Mesendoderm (in vitro differentiated cells): ENCODE results near the gene OR10H3.

ENCODE experiments used
- DNase-seq: peaks from one replicate; pipeline ENCODE4 v3.0.0; 2013
- H2AK5ac ChIP-seq: 2 replicates; pipeline ENCODE4 v1.6.1; 2013; ENCODE audit warnings: low read length, inconsistent platforms
- H2BK120ac ChIP-seq: 2 replicates; pipeline ENCODE4 v1.6.1; 2013; ENCODE audit warnings: low read depth, mild to moderate bottlenecking, low read length, moderate library complexity, mixed read lengths
- H2BK15ac ChIP-seq: replicated peaks from 2 replicates; pipeline ENCODE4 v1.6.1; 2013; ENCODE audit warnings: low read depth, mild to moderate bottlenecking, moderate library complexity
- H2BK5ac ChIP-seq: 2 replicates; pipeline ENCODE4 v1.6.1; 2013; ENCODE audit warnings: low read length, inconsistent platforms
- H3K18ac ChIP-seq: 2 replicates; pipeline ENCODE4 v1.6.1; 2013; ENCODE audit warnings: mild to moderate bottlenecking, low read length, mixed read lengths
- H3K23ac ChIP-seq: one replicate; pipeline ENCODE4 v1.6.1; 2013; ENCODE audit warnings: low read length
- H3K27ac ChIP-seq: 2 replicates; pipeline ENCODE4 v1.5.1; 2013; ENCODE audit warnings: low read depth, mild to moderate bottlenecking, inconsistent platforms, low read length, moderate library complexity
- H3K27me3 ChIP-seq: 2 replicates; pipeline ENCODE4 v1.6.1; 2013; ENCODE audit warnings: low read length, control low read depth, mild to moderate bottlenecking, inconsistent platforms; ENCODE audit not compliant: insufficient read depth, poor library complexity
- H3K36me3 ChIP-seq: 2 replicates; pipeline ENCODE4 v1.6.1; 2013; ENCODE audit warnings: low read length, inconsistent platforms; ENCODE audit not compliant: control insufficient read depth, insufficient read depth
- H3K4ac ChIP-seq: one replicate; pipeline ENCODE4 v1.6.1; 2013; ENCODE audit warnings: low read depth, mild to moderate bottlenecking, low read length, moderate library complexity
- H3K4me1 ChIP-seq: 2 replicates; pipeline ENCODE4 v1.6.1; 2013; ENCODE audit warnings: low read depth, low read length, inconsistent platforms; ENCODE audit not compliant: control insufficient read depth
- H3K4me2 ChIP-seq: 2 replicates; pipeline ENCODE4 v1.6.1; 2013; ENCODE audit warnings: low read length
- H3K4me3 ChIP-seq: 2 replicates; pipeline ENCODE4 v1.5.1; 2013; ENCODE audit warnings: mild to moderate bottlenecking, low read length
- H3K56ac ChIP-seq: one replicate; pipeline ENCODE4 v1.6.1; 2013; ENCODE audit warnings: low read length
- H3K79me1 ChIP-seq: 2 replicates; pipeline ENCODE4 v1.6.1; 2013; ENCODE audit warnings: low read length, inconsistent platforms
- H3K79me2 ChIP-seq: 2 replicates; pipeline ENCODE4 v1.6.1; 2013; ENCODE audit warnings: mild to moderate bottlenecking, low read length; ENCODE audit not compliant: control insufficient read depth, insufficient read depth
- H3K9ac ChIP-seq: 2 replicates; pipeline ENCODE4 v1.6.1; 2013; ENCODE audit warnings: low read length, inconsistent platforms
- H4K5ac ChIP-seq: one replicate; pipeline ENCODE4 v1.6.1; 2013; ENCODE audit warnings: low read length
- H4K8ac ChIP-seq: one replicate; pipeline ENCODE4 v1.6.1; 2013; ENCODE audit warnings: low read depth, mild to moderate bottlenecking, control low read depth, low read length, moderate library complexity
- WGBS: extraction: QIAGEN DNeasy Blood & Tissue Kit; methylation state at CpG from one replicate; pipeline ENCODE4 v1.1.7; 2013; ENCODE audit warnings: low lambda C conversion rate, missing lambda C conversion rate; ENCODE audit not compliant: insufficient coverage; ENCODE audit errors: extremely low coverage; 5-methylcytosine and 5-hydroxymethylcytosine counted together

OR10H3 gene

DNA sequence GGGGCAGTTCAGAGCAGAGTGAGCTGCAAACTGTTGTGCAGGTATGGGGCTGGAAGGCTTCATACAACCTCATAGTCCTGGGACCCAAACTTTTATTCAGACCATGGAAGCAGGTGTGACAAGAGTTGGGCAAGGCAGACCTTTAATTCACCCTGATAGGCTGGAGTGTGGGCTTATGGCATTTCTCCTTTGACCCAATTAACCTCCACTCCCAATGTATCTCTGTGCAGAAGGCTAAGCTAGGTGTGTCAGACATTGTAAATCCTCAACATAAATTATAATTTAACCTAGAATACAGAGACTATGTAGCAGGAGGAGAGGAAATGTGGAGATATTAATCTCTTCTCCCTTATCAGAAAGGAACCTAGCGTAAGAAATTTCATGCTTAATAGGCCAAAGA is 22.1 kb upstream of the OR10H3 start:
- no peak overlapping the region for H3K18ac ChIP-seq

GRCh38 chr19:15717809-15718208 is 20.0 kb upstream of the OR10H3 start:
- Histone ChIP-seq H3K79me1 (no peaks in the 10 kb centered on the region), H2AK5ac (no peak overlapping the region), H3K18ac (no peak overlapping the region), H3K4me3 (no peak overlapping the region), H2BK120ac (no peak overlapping the region), H2BK15ac (no peak overlapping the region), H3K27me3 (no peaks in the 10 kb centered on the region), H3K23ac (no peak overlapping the region), H3K4me1 (no peaks in the 10 kb centered on the region), H4K8ac (no peak overlapping the region), H3K79me2 (no peaks in the 10 kb centered on the region), H3K36me3 (no peaks in the 10 kb centered on the region), H2BK5ac (no peak overlapping the region), H3K27ac (no peak overlapping the region), H3K9ac (no peak overlapping the region), H3K56ac (no peak overlapping the region), H3K4me2 (no peak overlapping the region), H4K5ac (no peak overlapping the region), H3K4ac (no peak overlapping the region)
- no CpG with 5 or more reads among the region's 6 CpGs for WGBS
- no peak for DNase-seq

More for the DNA sequence above, 22.1 kb upstream of the OR10H3 start:
- H4K5ac ChIP-seq: no peak overlapping the region
- H3K4me3 ChIP-seq: no peak overlapping the region
- no CpG with 5 or more reads among the region's 1 CpG for WGBS
- no peak overlapping the region for H3K23ac ChIP-seq
- H3K79me2 ChIP-seq: no peaks in the 10 kb centered on the region
- H3K79me1 ChIP-seq: no peaks in the 10 kb centered on the region
- no peak overlapping the region for H2AK5ac ChIP-seq
- no peaks in the 10 kb centered on the region for H3K4me1 ChIP-seq
- H3K4me2 ChIP-seq: no peak overlapping the region
- H2BK15ac ChIP-seq: no peak overlapping the region
- H2BK5ac ChIP-seq: no peak overlapping the region
- H4K8ac ChIP-seq: no peak overlapping the region
- no peak overlapping the region for H3K4ac ChIP-seq
- no peak overlapping the region for H3K56ac ChIP-seq
- no peak overlapping the region for H3K27ac ChIP-seq
- no peaks in the 10 kb centered on the region for H3K36me3 ChIP-seq
- no peak overlapping the region for H3K9ac ChIP-seq
- no peak for DNase-seq
- no peaks in the 10 kb centered on the region for H3K27me3 ChIP-seq
- H2BK120ac ChIP-seq: no peak overlapping the region

- no peak overlapping the region for H2AK5ac ChIP-seq
- no peak overlapping the region for H3K4me3 ChIP-seq
- no peak overlapping the region for H3K9ac ChIP-seq
- H3K4me1 ChIP-seq: no peaks in the 10 kb centered on the region
- H3K36me3 ChIP-seq: no peaks in the 10 kb centered on the region
- no peak overlapping the region for H2BK120ac ChIP-seq
- H4K8ac ChIP-seq: no peak overlapping the region
- H3K79me1 ChIP-seq: no peaks in the 10 kb centered on the region
- no peaks in the 10 kb centered on the region for H3K27me3 ChIP-seq
- no peak overlapping the region for H3K18ac ChIP-seq
- no peak for DNase-seq
- no peak overlapping the region for H4K5ac ChIP-seq
- H2BK5ac ChIP-seq: no peak overlapping the region
- no peak overlapping the region for H2BK15ac ChIP-seq
- no peaks in the 10 kb centered on the region for H3K79me2 ChIP-seq
- no peak overlapping the region for H3K4ac ChIP-seq
- H3K23ac ChIP-seq: no peak overlapping the region
- H3K27ac ChIP-seq: no peak overlapping the region
- no peak overlapping the region for H3K4me2 ChIP-seq
- H3K56ac ChIP-seq: no peak overlapping the region
- no CpG with 5 or more reads among the region's 1 CpG for WGBS
These were observed 16.5 kb upstream of the OR10H3 start for GRCh38 chr19:15721268-15721667.

DNA sequence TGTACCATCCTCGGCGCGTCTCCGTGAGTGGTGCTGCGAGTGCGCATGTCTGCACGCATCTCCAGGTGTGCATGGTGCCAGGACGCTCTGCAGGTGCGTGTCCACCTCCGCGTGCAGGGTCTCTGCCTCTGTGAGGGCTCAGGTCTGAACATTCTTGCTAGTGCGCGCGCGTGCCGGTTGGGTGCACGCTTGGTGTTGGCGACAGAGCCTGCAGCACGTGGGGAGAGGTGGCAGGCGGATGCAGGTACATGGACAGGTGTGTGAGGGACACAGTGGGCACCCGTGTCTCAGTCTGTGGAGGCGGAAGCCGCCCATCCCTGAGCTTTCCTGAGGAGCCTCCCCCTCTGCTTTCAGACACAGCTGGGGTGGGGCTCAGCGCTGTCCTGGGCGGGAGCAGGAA is 14.8 kb upstream of the OR10H3 start:
- Histone ChIP-seq H3K36me3 (no peaks in the 10 kb centered on the region), H2BK15ac (no peak overlapping the region), H3K23ac (no peak overlapping the region), H3K4me3 (no peak overlapping the region), H2BK120ac (no peak overlapping the region), H3K4me1 (no peaks in the 10 kb centered on the region), H3K9ac (no peak overlapping the region), H3K56ac (no peak overlapping the region), H3K79me1 (no peaks in the 10 kb centered on the region), H4K5ac (no peak overlapping the region), H2AK5ac (no peak overlapping the region), H3K18ac (no peak overlapping the region), H3K79me2 (no peaks in the 10 kb centered on the region), H4K8ac (no peak overlapping the region), H3K4ac (no peak overlapping the region), H3K27ac (no peak overlapping the region), H3K4me2 (no peak overlapping the region), H2BK5ac (no peak overlapping the region), H3K27me3 (no peaks in the 10 kb centered on the region)
- DNase-seq: no peak
- no CpG with 5 or more reads among the region's 25 CpGs for WGBS

DNA sequence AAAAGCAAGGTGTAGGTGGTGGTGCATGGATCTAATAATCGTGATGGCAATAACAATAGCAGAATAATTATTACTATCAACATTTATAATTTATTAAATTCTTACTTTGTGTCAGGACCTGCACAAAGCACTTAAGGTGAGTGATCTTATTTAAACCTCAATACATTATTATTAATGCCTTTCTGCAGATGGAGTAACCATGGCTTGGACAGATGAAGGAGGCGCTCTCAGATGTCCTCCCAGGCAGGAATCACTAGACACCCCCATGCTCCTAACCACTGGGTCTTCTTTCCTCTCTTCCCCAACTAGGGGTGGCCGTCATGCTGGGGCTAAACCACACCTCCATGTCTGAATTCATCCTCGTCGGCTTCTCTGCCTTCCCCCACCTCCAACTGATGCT is 10.1 kb upstream of the OR10H3 start, which contains the start of gene OR10H2:
Gene OR10H2, plus strand, starts transcription at position 301 of the 400 bp plus-strand sequence. Its CDS starts 20 bp downstream, at position 321.
- Histone ChIP-seq H3K79me1 (no peaks in the 10 kb centered on the region), H3K27me3 (no peaks in the 10 kb centered on the region), H4K5ac (no peak within 1 kb of the TSS), H2BK15ac (no peak within 1 kb of the TSS), H3K27ac (no peak within 1 kb of the TSS), H3K36me3 (no peaks in the 10 kb centered on the region), H2AK5ac (no peak within 1 kb of the TSS), H3K4me2 (no peak within 1 kb of the TSS), H3K4me3 (no peak within 1 kb of the TSS), H2BK5ac (no peak within 1 kb of the TSS), H3K79me2 (no peaks in the 10 kb centered on the region), H2BK120ac (no peak within 1 kb of the TSS), H3K4me1 (no peaks in the 10 kb centered on the region), H3K4ac (no peak within 1 kb of the TSS), H3K9ac (no peak within 1 kb of the TSS), H4K8ac (no peak within 1 kb of the TSS), H3K56ac (no peak within 1 kb of the TSS), H3K23ac (no peak within 1 kb of the TSS), H3K18ac (no peak within 1 kb of the TSS)
- DNase-seq: no peak
- WGBS: no CpG with 5 or more reads among the region's 5 CpGs

DNA sequence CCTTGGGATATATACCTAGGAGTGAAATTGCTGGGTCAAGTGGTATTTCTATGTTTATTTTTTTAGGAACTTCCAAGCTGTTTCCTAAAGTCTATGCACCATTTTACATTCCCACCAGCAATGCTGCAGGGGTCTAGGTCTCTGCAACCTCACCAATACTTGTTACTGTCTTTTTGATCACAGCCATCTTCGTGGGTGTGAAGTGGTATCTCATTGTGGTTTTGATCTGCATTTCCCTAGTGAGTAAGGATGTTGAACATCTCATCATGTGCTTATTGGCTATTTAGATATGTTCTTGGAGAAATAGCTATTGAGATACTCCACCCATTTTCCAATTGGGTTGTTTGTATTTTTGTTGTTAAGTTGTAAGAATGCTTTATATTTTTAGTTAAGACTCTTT is 7.2 kb upstream of the OR10H3 start:
- Histone ChIP-seq H3K79me2 (no peaks in the 10 kb centered on the region), H3K4me2 (no peak overlapping the region), H3K9ac (no peak overlapping the region), H2BK5ac (no peak overlapping the region), H3K79me1 (no peaks in the 10 kb centered on the region), H3K27ac (no peak overlapping the region), H3K27me3 (no peaks in the 10 kb centered on the region), H3K36me3 (no peaks in the 10 kb centered on the region), H3K4me3 (no peak overlapping the region), H2AK5ac (no peak overlapping the region), H4K8ac (no peak overlapping the region), H4K5ac (no peak overlapping the region), H2BK120ac (no peak overlapping the region), H3K18ac (no peak overlapping the region), H2BK15ac (no peak overlapping the region), H3K4me1 (no peaks in the 10 kb centered on the region), H3K56ac (no peak overlapping the region), H3K4ac (no peak overlapping the region), H3K23ac (no peak overlapping the region)
- no peak for DNase-seq
- no CpG with 5 or more reads among the region's 1 CpG for WGBS
